Measurements from ENCODE around the gene SH3D21.
A peak's percentile ranks its signal among the peaks of the same experiment; 100 is the strongest.

The SH3D21 gene

GRCh38 chr1:36324353-36324703 is 18.2 kb downstream of the SH3D21 start:
- peak overlapping the region in 1 of 2 experiments; percentile 30 for H3K14ac ChIP-seq (ENCODE audit: low read length in 2 of 2)
- DNase-seq = no peak
- H3K9me3 ChIP-seq (ENCODE audit: control insufficient read depth, low read length) = no peaks in the 10 kb centered on the region
- H4K8ac ChIP-seq (ENCODE audit: low read length) = peak overlapping the region; percentile 92
- peak overlapping the region; percentile 84 for H4K91ac ChIP-seq (ENCODE audit: low read length)
- peaks cover 50% of the 10 kb centered on the region for H3K4me1 ChIP-seq (ENCODE audit: control insufficient read depth, insufficient read depth, low read depth, low read length)
- H2BK5ac ChIP-seq (ENCODE audit: low read depth, low read length, poor library complexity, severe bottlenecking) = peak overlapping the region; percentile 66
- peak overlapping the region; percentile 75 for H3K4me2 ChIP-seq (ENCODE audit: low read length, poor library complexity, severe bottlenecking)
- 31% methylated on average over 7 of the region's 9 CpGs for WGBS
- H3K79me1 ChIP-seq (replicated peaks; ENCODE audit: low read length, poor library complexity, severe bottlenecking) = peaks cover 13% of the 10 kb centered on the region
- H2AFZ ChIP-seq (ENCODE audit: low read depth, low read length) = peak overlapping the region; percentile 33
- peak overlapping the region; percentile 86 to 89 for H2BK12ac ChIP-seq (ENCODE audit: low read length in 2 of 2)
- no peak overlapping the region for H3K23ac ChIP-seq (ENCODE audit: low read length in 2 of 2)
- H3K27ac ChIP-seq (ENCODE audit: low read length, poor library complexity, severe bottlenecking) = peak overlapping the region; percentile 99
- H3K4me3 ChIP-seq (ENCODE audit: insufficient read depth in 1 of 2, low read depth in 1 of 2, low read length in 2 of 2) = peak overlapping the region in 1 of 2 experiments; percentile 76
- H3K4ac ChIP-seq (ENCODE audit: low read depth in 1 of 2, low read length in 2 of 2) = peak overlapping the region; percentile 92 to 94
- peak overlapping the region; percentile 82 for H2AK5ac ChIP-seq (ENCODE audit: low read length, severe bottlenecking)
- H3K18ac ChIP-seq (ENCODE audit: low read depth in 1 of 2, low read length in 2 of 2) = peak overlapping the region; percentile 92 to 94
- H3K27me3 ChIP-seq (ENCODE audit: control insufficient read depth in 1 of 2, insufficient read depth in 1 of 2, low read length in 2 of 2) = no peaks in the 10 kb centered on the region
- H3K36me3 ChIP-seq (ENCODE audit: control insufficient read depth in 1 of 2, insufficient read depth in 2 of 2, low read depth in 1 of 2, low read length in 2 of 2) = peaks cover 4 to 22% of the 10 kb centered on the region in 2 experiments
- peak overlapping the region; percentile 80 for H2BK120ac ChIP-seq (ENCODE audit: low read depth, low read length)
- peak overlapping the region; percentile 65 for H2BK15ac ChIP-seq (ENCODE audit: low read depth, poor library complexity, severe bottlenecking)
- H3K9ac ChIP-seq (ENCODE audit: low read length) = peak overlapping the region; percentile 84

GRCh38 chr1:36326499-36326898 is 20.3 kb downstream of the SH3D21 start:
- H4K8ac ChIP-seq (ENCODE audit: low read length) = no peak overlapping the region
- H3K4me2 ChIP-seq (ENCODE audit: low read length, poor library complexity, severe bottlenecking) = no peak overlapping the region
- H3K18ac ChIP-seq (ENCODE audit: low read depth in 1 of 2, low read length in 2 of 2) = no peak overlapping the region
- no peak overlapping the region for H2BK120ac ChIP-seq (ENCODE audit: low read depth, low read length)
- no peak overlapping the region for H2AK5ac ChIP-seq (ENCODE audit: low read length, severe bottlenecking)
- no peak overlapping the region for H3K14ac ChIP-seq (ENCODE audit: low read length in 2 of 2)
- H2AFZ ChIP-seq (ENCODE audit: low read depth, low read length) = no peak overlapping the region
- H3K4me3 ChIP-seq (ENCODE audit: insufficient read depth in 1 of 2, low read depth in 1 of 2, low read length in 2 of 2) = no peak overlapping the region
- H3K9ac ChIP-seq (ENCODE audit: low read length) = no peak overlapping the region
- H3K79me1 ChIP-seq (replicated peaks; ENCODE audit: low read length, poor library complexity, severe bottlenecking) = peaks cover 7% of the 10 kb centered on the region
- H3K4ac ChIP-seq (ENCODE audit: low read depth in 1 of 2, low read length in 2 of 2) = peak overlapping the region in 1 of 2 experiments; percentile 49
- H4K91ac ChIP-seq (ENCODE audit: low read length) = peak overlapping the region; percentile 2
- no peak for DNase-seq
- no peak overlapping the region for H2BK15ac ChIP-seq (ENCODE audit: low read depth, poor library complexity, severe bottlenecking)
- peaks cover 38% of the 10 kb centered on the region for H3K4me1 ChIP-seq (ENCODE audit: control insufficient read depth, insufficient read depth, low read depth, low read length)
- no peak overlapping the region for H3K27ac ChIP-seq (ENCODE audit: low read length, poor library complexity, severe bottlenecking)
- no peaks in the 10 kb centered on the region for H3K27me3 ChIP-seq (ENCODE audit: control insufficient read depth in 1 of 2, insufficient read depth in 1 of 2, low read length in 2 of 2)
- H2BK12ac ChIP-seq (ENCODE audit: low read length in 2 of 2) = peak overlapping the region in 1 of 2 experiments; percentile 21
- WGBS = 97% methylated on average over 6 of the region's 6 CpGs
- H3K36me3 ChIP-seq (ENCODE audit: control insufficient read depth in 1 of 2, insufficient read depth in 2 of 2, low read depth in 1 of 2, low read length in 2 of 2) = peaks cover 3 to 14% of the 10 kb centered on the region in 2 experiments
- H2BK5ac ChIP-seq (ENCODE audit: low read depth, low read length, poor library complexity, severe bottlenecking) = no peak overlapping the region
- H3K23ac ChIP-seq (ENCODE audit: low read length in 2 of 2) = peak overlapping the region in 1 of 2 experiments; percentile 83
- no peaks in the 10 kb centered on the region for H3K9me3 ChIP-seq (ENCODE audit: control insufficient read depth, low read length)

- no peak overlapping the region for H3K9ac ChIP-seq (ENCODE audit: low read length)
- peaks cover 27% of the 10 kb centered on the region for H3K4me1 ChIP-seq (ENCODE audit: control insufficient read depth, insufficient read depth, low read depth, low read length)
- peaks cover 0 to 4% of the 10 kb centered on the region in 2 experiments for H3K36me3 ChIP-seq (ENCODE audit: control insufficient read depth in 1 of 2, insufficient read depth in 2 of 2, low read depth in 1 of 2, low read length in 2 of 2)
- H3K4ac ChIP-seq (ENCODE audit: low read depth in 1 of 2, low read length in 2 of 2) = no peak overlapping the region
- H4K91ac ChIP-seq (ENCODE audit: low read length) = peak overlapping the region; percentile 72
- no peak overlapping the region for H2BK120ac ChIP-seq (ENCODE audit: low read depth, low read length)
- no peak overlapping the region for H3K27ac ChIP-seq (ENCODE audit: low read length, poor library complexity, severe bottlenecking)
- H3K14ac ChIP-seq (ENCODE audit: low read length in 2 of 2) = peak overlapping the region in 1 of 2 experiments; percentile 45
- no peaks in the 10 kb centered on the region for H3K9me3 ChIP-seq (ENCODE audit: control insufficient read depth, low read length)
- H3K23ac ChIP-seq (ENCODE audit: low read length in 2 of 2) = peak overlapping the region in 1 of 2 experiments; percentile 62
- no peak overlapping the region for H2AFZ ChIP-seq (ENCODE audit: low read depth, low read length)
- H3K18ac ChIP-seq (ENCODE audit: low read depth in 1 of 2, low read length in 2 of 2) = no peak overlapping the region
- no peaks in the 10 kb centered on the region for H3K27me3 ChIP-seq (ENCODE audit: control insufficient read depth in 1 of 2, insufficient read depth in 1 of 2, low read length in 2 of 2)
- H3K4me2 ChIP-seq (ENCODE audit: low read length, poor library complexity, severe bottlenecking) = no peak overlapping the region
- no peak overlapping the region for H2BK5ac ChIP-seq (ENCODE audit: low read depth, low read length, poor library complexity, severe bottlenecking)
- 72% methylated on average over 9 of the region's 9 CpGs for WGBS
- H4K8ac ChIP-seq (ENCODE audit: low read length) = no peak overlapping the region
- DNase-seq = peak; percentile 82
- H2AK5ac ChIP-seq (ENCODE audit: low read length, severe bottlenecking) = peak overlapping the region; percentile 29
- H2BK15ac ChIP-seq (ENCODE audit: low read depth, poor library complexity, severe bottlenecking) = no peak overlapping the region
- H2BK12ac ChIP-seq (ENCODE audit: low read length in 2 of 2) = peak overlapping the region in 1 of 2 experiments; percentile 17
- H3K79me1 ChIP-seq (replicated peaks; ENCODE audit: low read length, poor library complexity, severe bottlenecking) = peaks cover 7% of the 10 kb centered on the region
- H3K4me3 ChIP-seq (ENCODE audit: insufficient read depth in 1 of 2, low read depth in 1 of 2, low read length in 2 of 2) = no peak overlapping the region
These were observed 21.4 kb downstream of the SH3D21 start for GRCh38 chr1:36327421-36328087.

GRCh38 chr1:36328088-36328480 is 21.9 kb downstream of the SH3D21 start:
- no peak overlapping the region for H3K4ac ChIP-seq (ENCODE audit: low read depth in 1 of 2, low read length in 2 of 2)
- WGBS = 88% methylated on average over 6 of the region's 6 CpGs
- no peaks in the 10 kb centered on the region for H3K27me3 ChIP-seq (ENCODE audit: control insufficient read depth in 1 of 2, insufficient read depth in 1 of 2, low read length in 2 of 2)
- H2AK5ac ChIP-seq (ENCODE audit: low read length, severe bottlenecking) = no peak overlapping the region
- H4K8ac ChIP-seq (ENCODE audit: low read length) = no peak overlapping the region
- H4K91ac ChIP-seq (ENCODE audit: low read length) = no peak overlapping the region
- no peak overlapping the region for H3K23ac ChIP-seq (ENCODE audit: low read length in 2 of 2)
- H3K9ac ChIP-seq (ENCODE audit: low read length) = no peak overlapping the region
- peak overlapping the region in 1 of 2 experiments; percentile 45 for H3K14ac ChIP-seq (ENCODE audit: low read length in 2 of 2)
- peaks cover 0 to 4% of the 10 kb centered on the region in 2 experiments for H3K36me3 ChIP-seq (ENCODE audit: control insufficient read depth in 1 of 2, insufficient read depth in 2 of 2, low read depth in 1 of 2, low read length in 2 of 2)
- H3K4me1 ChIP-seq (ENCODE audit: control insufficient read depth, insufficient read depth, low read depth, low read length) = peaks cover 27% of the 10 kb centered on the region
- peaks cover 7% of the 10 kb centered on the region for H3K79me1 ChIP-seq (replicated peaks; ENCODE audit: low read length, poor library complexity, severe bottlenecking)
- H2BK15ac ChIP-seq (ENCODE audit: low read depth, poor library complexity, severe bottlenecking) = no peak overlapping the region
- peak overlapping the region in 1 of 2 experiments; percentile 17 for H2BK12ac ChIP-seq (ENCODE audit: low read length in 2 of 2)
- H2BK120ac ChIP-seq (ENCODE audit: low read depth, low read length) = no peak overlapping the region
- no peak overlapping the region for H3K4me2 ChIP-seq (ENCODE audit: low read length, poor library complexity, severe bottlenecking)
- H2AFZ ChIP-seq (ENCODE audit: low read depth, low read length) = no peak overlapping the region
- H3K9me3 ChIP-seq (ENCODE audit: control insufficient read depth, low read length) = no peaks in the 10 kb centered on the region
- no peak for DNase-seq
- no peak overlapping the region for H2BK5ac ChIP-seq (ENCODE audit: low read depth, low read length, poor library complexity, severe bottlenecking)
- H3K4me3 ChIP-seq (ENCODE audit: insufficient read depth in 1 of 2, low read depth in 1 of 2, low read length in 2 of 2) = no peak overlapping the region
- no peak overlapping the region for H3K18ac ChIP-seq (ENCODE audit: low read depth in 1 of 2, low read length in 2 of 2)
- H3K27ac ChIP-seq (ENCODE audit: low read length, poor library complexity, severe bottlenecking) = no peak overlapping the region
